Spinal cord (tissue), 10 donors: ENCODE results near the gene TAF11L13. TPM values are rescaled to one million over a fixed set of nuclear protein-coding genes. Genes with fewer than 3 reads are reported as not detected.
"Not testable (repeated sequence)": the region's sequence is repeated elsewhere in the genome, so short reads cannot be mapped to it uniquely, and the experiment has no call there.

ENCODE experiments used
- DNase-seq, 6 donors: peaks; one replicate each; pipeline versions ENCODE4 v3.0.0 to v3.0.0-alpha.2; 2013 to 2015; ENCODE audit warnings: low spot score in 6 of 6, low read depth in 4 of 6
- H3K27ac ChIP-seq: one replicate; pipeline ENCODE4 v1.5.1; 2013; ENCODE audit warnings: low read depth, low read length, control low read depth
- H3K27me3 ChIP-seq: one replicate; pipeline ENCODE4 v1.6.1; 2013; ENCODE audit warnings: low read length; ENCODE audit not compliant: control insufficient read depth, insufficient read depth
- H3K36me3 ChIP-seq: one replicate; pipeline ENCODE4 v1.6.1; 2013; ENCODE audit warnings: low read length; ENCODE audit not compliant: control insufficient read depth, insufficient read depth
- H3K4me1 ChIP-seq: one replicate; pipeline ENCODE4 v1.6.1; 2013; ENCODE audit warnings: low read length; ENCODE audit not compliant: control insufficient read depth, insufficient read depth
- H3K4me3 ChIP-seq: one replicate; pipeline ENCODE4 v1.5.1; 2013; ENCODE audit warnings: low read depth, low read length, control low read depth
- H3K9me3 ChIP-seq: one replicate; pipeline ENCODE4 v1.6.1; 2013; ENCODE audit warnings: low read length; ENCODE audit not compliant: control insufficient read depth, insufficient read depth
- WGBS: methylation state at CpG from one replicate; pipeline ENCODE4 v1.1.5; 2013; ENCODE audit warnings: missing lambda C conversion rate; ENCODE audit not compliant: insufficient coverage; 5-methylcytosine and 5-hydroxymethylcytosine counted together
- long read RNA-seq, 4 donors: transcript quantifications; one replicate each; lab custom pipeline, GENCODE V29; 2026
- polyA plus RNA-seq, 2 donors: library from polyadenylated mRNA; unstranded; fragments of 120-200 nt; gene quantifications; one replicate each; pipeline ENCODE4 v1.2.1, GENCODE V29; 2013; ENCODE audit not compliant: insufficient read length in 2 of 2
- total RNA-seq, 2 donors: library from RNA; depleted of rRNA in 1 of 2; stranded (reverse); fragments of 120-200 nt in 1 of 2; fragments of >200 nt in 1 of 2; gene quantifications; one replicate each; pipeline versions ENCODE4 v1.2.3 to v1.2.4, GENCODE V29; 2013 to 2014
- donor health status: healthy.

Gene TAF11L13
- total RNA-seq, result not detected
- not detected for polyA plus RNA-seq
- long read RNA-seq, donor 1, result 0 reads
- long read RNA-seq, donor 2, result 0 reads
- long read RNA-seq, donor 3, result 0 reads
- long read RNA-seq, donor 4, result 0 reads

DNA sequence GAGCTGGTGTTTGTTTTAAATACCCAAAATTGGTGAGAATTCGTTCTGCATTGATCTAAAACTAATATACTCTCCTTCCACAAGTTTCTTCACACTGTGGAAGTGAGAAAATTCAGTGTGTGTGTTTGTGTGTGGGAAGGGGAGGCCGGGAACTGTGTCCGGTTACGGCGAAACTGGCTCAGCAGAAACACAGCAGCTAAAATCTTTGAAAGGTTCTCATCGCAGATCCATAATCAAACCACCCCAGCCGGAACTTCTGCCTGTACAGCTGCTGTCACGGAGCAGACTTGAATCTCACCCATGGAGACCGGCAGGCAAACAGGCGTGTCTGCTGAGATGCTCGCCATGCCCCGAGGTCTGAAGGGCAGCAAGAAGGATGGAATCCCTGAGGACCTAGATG, at the start of gene TAF11L13:
TSS of gene TAF11L13 (plus strand) at position 301 of the 400 bp plus-strand sequence.
- H3K27ac ChIP-seq, H3K9me3 ChIP-seq, H3K4me3 ChIP-seq, DNase-seq, H3K36me3 ChIP-seq, H3K27me3 ChIP-seq, H3K4me1 ChIP-seq: not testable (repeated sequence)
- no CpG with 5 or more reads among the region's 12 CpGs for WGBS

DNA sequence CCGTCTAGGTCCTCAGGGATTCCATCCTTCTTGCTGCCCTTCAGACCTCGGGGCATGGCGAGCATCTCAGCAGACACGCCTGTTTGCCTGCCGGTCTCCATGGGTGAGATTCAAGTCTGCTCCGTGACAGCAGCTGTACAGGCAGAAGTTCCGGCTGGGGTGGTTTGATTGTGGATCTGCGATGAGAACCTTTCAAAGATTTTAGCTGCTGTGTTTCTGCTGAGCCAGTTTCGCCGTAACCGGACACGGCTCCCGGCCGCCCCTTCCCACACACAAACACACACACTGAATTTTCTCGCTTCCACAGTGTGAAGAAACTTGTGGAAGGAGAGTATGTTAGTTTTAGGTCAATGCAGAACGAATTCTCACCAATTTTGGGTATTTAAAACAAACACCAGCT, 46.2 kb upstream of the TAF11L13 start, which contains the start of gene TAF11L7:
TSS of gene TAF11L7 (minus strand) at position 101 of the 400 bp plus-strand sequence.
- H3K27me3 ChIP-seq, DNase-seq, H3K36me3 ChIP-seq, H3K4me1 ChIP-seq, H3K4me3 ChIP-seq, H3K9me3 ChIP-seq, H3K27ac ChIP-seq: not testable (repeated sequence)
- no CpG with 5 or more reads among the region's 16 CpGs for WGBS

DNA sequence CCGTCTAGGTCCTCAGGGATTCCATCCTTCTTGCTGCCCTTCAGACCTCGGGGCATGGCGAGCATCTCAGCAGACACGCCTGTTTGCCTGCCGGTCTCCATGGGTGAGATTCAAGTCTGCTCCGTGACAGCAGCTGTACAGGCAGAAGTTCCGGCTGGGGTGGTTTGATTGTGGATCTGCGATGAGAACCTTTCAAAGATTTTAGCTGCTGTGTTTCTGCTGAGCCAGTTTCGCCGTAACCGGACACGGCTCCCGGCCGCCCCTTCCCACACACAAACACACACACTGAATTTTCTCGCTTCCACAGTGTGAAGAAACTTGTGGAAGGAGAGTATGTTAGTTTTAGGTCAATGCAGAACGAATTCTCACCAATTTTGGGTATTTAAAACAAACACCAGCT, 41.0 kb upstream of the TAF11L13 start, which contains the start of gene TAF11L8:
TSS of gene TAF11L8 (minus strand) at position 101 of the 400 bp plus-strand sequence.
- not testable (repeated sequence) for H3K36me3 ChIP-seq, H3K4me1 ChIP-seq, H3K4me3 ChIP-seq, H3K27ac ChIP-seq, H3K9me3 ChIP-seq, H3K27me3 ChIP-seq, DNase-seq
- no CpG with 5 or more reads among the region's 16 CpGs for WGBS

DNA sequence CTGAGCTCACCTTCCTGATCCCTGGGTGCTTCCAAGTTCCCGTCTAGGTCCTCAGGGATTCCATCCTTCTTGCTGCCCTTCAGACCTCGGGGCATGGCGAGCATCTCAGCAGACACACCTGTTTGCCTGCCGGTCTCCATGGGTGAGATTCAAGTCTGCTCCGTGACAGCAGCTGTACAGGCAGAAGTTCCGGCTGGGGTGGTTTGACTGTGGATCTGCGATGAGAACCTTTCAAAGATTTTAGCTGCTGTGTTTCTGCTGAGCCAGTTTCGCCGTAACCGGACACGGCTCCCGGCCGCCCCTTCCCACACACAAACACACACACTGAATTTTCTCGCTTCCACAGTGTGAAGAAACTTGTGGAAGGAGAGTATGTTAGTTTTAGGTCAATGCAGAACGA, 37.6 kb upstream of the TAF11L13 start, which contains the start of gene TAF11L9:
TSS of gene TAF11L9 (minus strand) at position 140 of the 400 bp plus-strand sequence.
- DNase-seq, H3K4me3 ChIP-seq: not testable (repeated sequence)
- no CpG with 5 or more reads among the region's 15 CpGs for WGBS

DNA sequence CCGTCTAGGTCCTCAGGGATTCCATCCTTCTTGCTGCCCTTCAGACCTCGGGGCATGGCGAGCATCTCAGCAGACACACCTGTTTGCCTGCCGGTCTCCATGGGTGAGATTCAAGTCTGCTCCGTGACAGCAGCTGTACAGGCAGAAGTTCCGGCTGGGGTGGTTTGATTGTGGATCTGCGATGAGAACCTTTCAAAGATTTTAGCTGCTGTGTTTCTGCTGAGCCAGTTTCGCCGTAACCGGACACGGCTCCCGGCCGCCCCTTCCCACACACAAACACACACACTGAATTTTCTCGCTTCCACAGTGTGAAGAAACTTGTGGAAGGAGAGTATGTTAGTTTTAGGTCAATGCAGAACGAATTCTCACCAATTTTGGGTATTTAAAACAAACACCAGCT, 34.2 kb upstream of the TAF11L13 start, which contains the start of gene TAF11L10:
TSS of gene TAF11L10 (minus strand) at position 101 of the 400 bp plus-strand sequence.
- not testable (repeated sequence) for H3K4me3 ChIP-seq, H3K4me1 ChIP-seq, DNase-seq, H3K36me3 ChIP-seq, H3K27ac ChIP-seq, H3K9me3 ChIP-seq, H3K27me3 ChIP-seq
- WGBS, result no CpG with 5 or more reads among the region's 15 CpGs

More for the DNA sequence above, 37.6 kb upstream of the TAF11L13 start, which contains the start of gene TAF11L9:
- not testable (repeated sequence) for H3K27ac ChIP-seq, H3K9me3 ChIP-seq, H3K36me3 ChIP-seq, H3K4me1 ChIP-seq, H3K27me3 ChIP-seq

DNA sequence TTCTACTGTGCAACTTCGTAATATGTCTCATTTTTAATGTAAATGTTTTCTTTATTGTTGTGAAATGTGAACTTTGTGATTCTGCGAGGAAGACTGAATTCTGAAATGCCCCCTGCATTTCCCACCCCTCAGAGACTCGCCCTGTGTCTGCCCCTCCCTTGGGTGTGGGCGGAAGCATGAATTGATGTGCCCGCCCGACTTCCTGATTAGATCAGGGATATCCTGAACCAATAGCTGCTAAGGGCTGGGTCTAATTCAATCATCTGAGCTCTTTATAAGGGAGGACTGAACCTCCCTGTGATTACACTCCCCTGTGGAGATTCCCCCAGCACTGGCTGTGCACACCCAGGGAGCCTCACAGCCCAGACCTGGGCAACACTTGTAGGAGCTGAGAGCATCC, 28.0 kb upstream of the TAF11L13 start, which contains the start of gene TAF11L11:
TSS of gene TAF11L11 (plus strand) at position 304 of the 400 bp plus-strand sequence.
- not testable (repeated sequence) for H3K9me3 ChIP-seq, H3K36me3 ChIP-seq, H3K27ac ChIP-seq, H3K27me3 ChIP-seq, H3K4me3 ChIP-seq, DNase-seq, H3K4me1 ChIP-seq
- WGBS, result no CpG with 5 or more reads among the region's 6 CpGs

DNA sequence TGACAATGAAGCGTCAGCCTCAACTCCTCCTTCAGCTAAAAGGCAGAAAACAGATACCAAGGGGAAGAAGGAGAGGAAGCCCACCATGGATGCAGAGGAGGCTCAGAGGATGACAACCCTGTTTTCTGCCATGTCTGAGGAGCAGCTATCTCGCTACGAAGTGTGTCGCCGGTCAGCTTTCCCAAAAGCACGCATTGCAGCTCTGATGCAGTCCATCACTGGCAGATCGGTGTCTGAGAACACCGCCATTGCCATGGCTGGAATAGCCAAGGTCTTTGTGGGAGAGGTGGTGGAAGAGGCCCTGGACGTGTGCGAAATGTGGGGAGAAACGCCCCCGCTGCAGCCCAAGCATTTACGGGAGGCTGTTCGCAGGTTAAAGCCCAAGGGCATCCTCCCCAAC, 26.9 kb upstream of the TAF11L13 start:
- 98% methylated on average over 5 of the region's 14 CpGs for WGBS

DNA sequence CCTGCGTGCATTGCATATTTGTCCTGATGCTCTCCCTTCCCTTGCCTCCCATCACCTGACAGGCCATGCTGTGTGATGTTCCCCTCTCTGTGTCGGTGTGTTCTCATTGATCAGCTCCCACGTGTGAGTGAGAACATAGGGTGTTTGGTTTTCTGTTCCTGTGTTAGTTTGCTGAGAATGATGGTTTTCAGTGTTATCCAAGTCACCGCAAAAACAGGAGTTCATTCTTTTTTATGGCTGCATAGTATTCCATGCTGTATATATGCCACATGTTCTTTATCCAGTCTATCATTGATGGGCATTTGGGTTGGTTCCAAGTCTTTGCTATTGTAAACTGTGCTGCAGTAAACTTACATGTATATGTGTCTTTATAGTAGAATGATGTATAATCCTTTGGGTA, 24.4 kb upstream of the TAF11L13 start:
- WGBS, result 83% methylated on average over 1 of the region's 4 CpGs
- not testable (repeated sequence) for H3K27ac ChIP-seq, H3K36me3 ChIP-seq, DNase-seq, H3K27me3 ChIP-seq, H3K4me1 ChIP-seq, H3K4me3 ChIP-seq, H3K9me3 ChIP-seq

More for the DNA sequence above, 26.9 kb upstream of the TAF11L13 start:
- Histone ChIP-seq H3K4me1 (no peaks in the 10 kb centered on the region), H3K27me3 (no peaks in the 10 kb centered on the region), H3K27ac (no peak overlapping the region), H3K36me3 (no peaks in the 10 kb centered on the region), H3K4me3 (no peak overlapping the region), H3K9me3 (no peaks in the 10 kb centered on the region)
- no peak for DNase-seq

DNA sequence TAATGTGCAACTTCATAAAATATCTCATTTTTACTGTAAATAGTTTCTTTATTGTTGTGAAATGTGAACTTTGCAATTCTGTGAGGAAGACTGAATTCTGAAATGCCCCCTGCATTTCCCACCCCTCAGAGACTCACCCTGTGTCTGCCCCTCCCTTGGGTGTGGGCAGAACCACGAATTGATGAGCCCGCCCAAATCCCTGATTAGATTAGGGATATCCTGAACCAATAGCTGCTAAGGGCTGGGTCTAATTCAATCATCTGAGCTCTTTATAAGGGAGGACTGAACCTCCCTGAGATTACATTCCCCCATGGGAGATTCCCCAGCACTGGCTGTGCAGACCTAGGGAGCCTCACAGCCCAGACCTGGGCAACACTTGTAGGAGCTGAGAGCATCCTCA, 21.8 kb upstream of the TAF11L13 start, which contains the start of gene TAF11L12:
TSS of gene TAF11L12 (plus strand) at position 301 of the 400 bp plus-strand sequence.
- not testable (repeated sequence) for H3K4me3 ChIP-seq, H3K36me3 ChIP-seq, H3K4me1 ChIP-seq, H3K27me3 ChIP-seq, DNase-seq, H3K27ac ChIP-seq, H3K9me3 ChIP-seq
- WGBS, result 80% methylated on average over 1 of the region's 2 CpGs
